Skeletal muscle tissue (tissue), 4 donors: ENCODE data around the gene TNFRSF21. TPM values are rescaled to one million over a fixed set of nuclear protein-coding genes. Genes with fewer than 3 reads are reported as not detected.

Source experiments
- H3K27ac ChIP-seq: one replicate; pipeline ENCODE4 v1.7.0; 2013; ENCODE audit warnings: mild to moderate bottlenecking, low read depth, low read length, inconsistent platforms
- H3K27me3 ChIP-seq, 3 donors: one replicate each; pipeline ENCODE4 v1.7.0; 2013; ENCODE audit warnings: low read length in 3 of 3; ENCODE audit not compliant: control insufficient read depth in 3 of 3, insufficient read depth in 3 of 3
- H3K36me3 ChIP-seq, 3 donors: one replicate each; pipeline ENCODE4 v1.7.0; 2013; ENCODE audit warnings: low read length in 3 of 3; ENCODE audit not compliant: control insufficient read depth in 3 of 3, insufficient read depth in 3 of 3
- H3K4me1 ChIP-seq, 3 donors: one replicate each; pipeline ENCODE4 v1.7.0; 2013; ENCODE audit warnings: low read length in 3 of 3, mild to moderate bottlenecking in 3 of 3; ENCODE audit not compliant: control insufficient read depth in 3 of 3, insufficient read depth in 3 of 3
- H3K4me3 ChIP-seq, 3 donors: one replicate each; pipeline ENCODE4 v1.7.0; 2013; ENCODE audit warnings: low read length in 3 of 3
- H3K9ac ChIP-seq, 3 donors: one replicate each; pipeline ENCODE4 v1.7.0; 2013; ENCODE audit warnings: low read length in 3 of 3, mild to moderate bottlenecking in 3 of 3, moderate library complexity in 2 of 3, low read depth in 1 of 3
- H3K9me3 ChIP-seq, 3 donors: one replicate each; pipeline ENCODE4 v1.7.0; 2013; ENCODE audit warnings: low read length in 3 of 3; ENCODE audit not compliant: control insufficient read depth in 3 of 3
- total RNA-seq: library from RNA; depleted of rRNA; stranded (reverse); fragments of >200 nt; gene quantifications from one replicate; pipeline ENCODE4 v1.2.3, GENCODE V29; 2014
- donor health status: Osteomylitis.

TNFRSF21 gene
- total RNA-seq, 1 donor from 2014 or later = 9.4 TPM

GRCh38 chr6:47292944-47293343 is 16.8 kb downstream of the TNFRSF21 start:
- Histone ChIP-seq H3K9ac (no peak overlapping the region), H3K4me3 (no peak overlapping the region), H3K4me1 (no peaks in the 10 kb centered on the region), H3K9me3 (no peaks in the 10 kb centered on the region), H3K27me3 (no peaks in the 10 kb centered on the region), H3K27ac (no peak overlapping the region), H3K36me3 (no peaks in the 10 kb centered on the region)

GRCh38 chr6:47292027-47292426 is 17.7 kb downstream of the TNFRSF21 start:
- no peaks in the 10 kb centered on the region for H3K36me3 ChIP-seq
- H3K27me3 ChIP-seq = no peaks in the 10 kb centered on the region
- H3K27ac ChIP-seq = no peak overlapping the region
- H3K4me3 ChIP-seq = no peak overlapping the region
- no peak overlapping the region for H3K9ac ChIP-seq
- H3K4me1 ChIP-seq = no peaks in the 10 kb centered on the region
- no peaks in the 10 kb centered on the region for H3K9me3 ChIP-seq

- Histone ChIP-seq H3K27ac (no peak overlapping the region), H3K9me3 (no peaks in the 10 kb centered on the region), H3K4me1 (no peaks in the 10 kb centered on the region), H3K27me3 (no peaks in the 10 kb centered on the region), H3K36me3 (peaks cover 0 to 5% (median 2%) of the 10 kb centered on the region in 3 donors), H3K4me3 (no peak overlapping the region), H3K9ac (no peak overlapping the region)
Measured at GRCh38 chr6:47290124-47290834, 19.4 kb downstream of the TNFRSF21 start.

GRCh38 chr6:47288267-47289090 is 21.2 kb downstream of the TNFRSF21 start:
- H3K4me3 ChIP-seq = no peak overlapping the region
- H3K9ac ChIP-seq = no peak overlapping the region
- H3K9me3 ChIP-seq = no peaks in the 10 kb centered on the region
- H3K27me3 ChIP-seq = no peaks in the 10 kb centered on the region
- no peak overlapping the region for H3K27ac ChIP-seq
- no peaks in the 10 kb centered on the region for H3K4me1 ChIP-seq
- peaks cover 0 to 8% (median 2%) of the 10 kb centered on the region in 3 donors for H3K36me3 ChIP-seq

GRCh38 chr6:47286301-47286700 is 23.4 kb downstream of the TNFRSF21 start:
- no peak overlapping the region for H3K9ac ChIP-seq
- H3K27me3 ChIP-seq = no peaks in the 10 kb centered on the region

GRCh38 chr6:47283993-47284392 is 25.7 kb downstream of the TNFRSF21 start:
- Histone ChIP-seq H3K9ac (no peak overlapping the region), H3K36me3 (peaks cover 0 to 8% (median 2%) of the 10 kb centered on the region in 3 donors), H3K4me3 (no peak overlapping the region), H3K27ac (no peak overlapping the region), H3K4me1 (no peaks in the 10 kb centered on the region), H3K27me3 (no peaks in the 10 kb centered on the region), H3K9me3 (no peaks in the 10 kb centered on the region)

More at GRCh38 chr6:47286301-47286700, 23.4 kb downstream of the TNFRSF21 start:
- H3K27ac ChIP-seq = no peak overlapping the region
- no peaks in the 10 kb centered on the region for H3K9me3 ChIP-seq
- no peak overlapping the region for H3K4me3 ChIP-seq
- no peaks in the 10 kb centered on the region for H3K4me1 ChIP-seq
- peaks cover 0 to 8% (median 2%) of the 10 kb centered on the region in 3 donors for H3K36me3 ChIP-seq

GRCh38 chr6:47278545-47278944 is 31.2 kb downstream of the TNFRSF21 start:
- H3K4me3 ChIP-seq = no peak overlapping the region
- H3K36me3 ChIP-seq = no peaks in the 10 kb centered on the region
- no peaks in the 10 kb centered on the region for H3K4me1 ChIP-seq
- no peak overlapping the region for H3K27ac ChIP-seq
- no peak overlapping the region for H3K9ac ChIP-seq
- H3K27me3 ChIP-seq = no peaks in the 10 kb centered on the region
- H3K9me3 ChIP-seq = no peaks in the 10 kb centered on the region

- Histone ChIP-seq H3K36me3 (no peaks in the 10 kb centered on the region), H3K4me1 (no peaks in the 10 kb centered on the region), H3K4me3 (no peak overlapping the region), H3K9me3 (no peaks in the 10 kb centered on the region), H3K9ac (no peak overlapping the region), H3K27ac (no peak overlapping the region), H3K27me3 (no peaks in the 10 kb centered on the region)
Measured at GRCh38 chr6:47277702-47278101, 32.0 kb downstream of the TNFRSF21 start.

GRCh38 chr6:47276377-47276776 is 33.3 kb downstream of the TNFRSF21 start:
- Histone ChIP-seq H3K27me3 (no peaks in the 10 kb centered on the region), H3K36me3 (no peaks in the 10 kb centered on the region), H3K27ac (no peak overlapping the region), H3K9ac (no peak overlapping the region), H3K4me1 (no peaks in the 10 kb centered on the region), H3K9me3 (no peaks in the 10 kb centered on the region), H3K4me3 (no peak overlapping the region)

- no peaks in the 10 kb centered on the region for H3K36me3 ChIP-seq
- H3K4me1 ChIP-seq = no peaks in the 10 kb centered on the region
- no peaks in the 10 kb centered on the region for H3K27me3 ChIP-seq
- no peak overlapping the region for H3K9ac ChIP-seq
- no peak overlapping the region for H3K4me3 ChIP-seq
- H3K9me3 ChIP-seq = no peaks in the 10 kb centered on the region
- H3K27ac ChIP-seq = no peak overlapping the region
Measured at GRCh38 chr6:47275640-47276039, 34.1 kb downstream of the TNFRSF21 start.
